GM19452 (cell line): ENCODE results near the gene MTURN.
"Not testable (repeated sequence)": the region's sequence is repeated elsewhere in the genome, so short reads cannot be mapped to it uniquely, and the experiment has no call there.

Experiments used
- ATAC-seq: cut with Tn5 transposase; IDR thresholded peaks from one replicate; pipeline ENCODE4 v1.9.1; 2021; ENCODE audit not compliant: unreplicated experiment

MTURN gene

DNA sequence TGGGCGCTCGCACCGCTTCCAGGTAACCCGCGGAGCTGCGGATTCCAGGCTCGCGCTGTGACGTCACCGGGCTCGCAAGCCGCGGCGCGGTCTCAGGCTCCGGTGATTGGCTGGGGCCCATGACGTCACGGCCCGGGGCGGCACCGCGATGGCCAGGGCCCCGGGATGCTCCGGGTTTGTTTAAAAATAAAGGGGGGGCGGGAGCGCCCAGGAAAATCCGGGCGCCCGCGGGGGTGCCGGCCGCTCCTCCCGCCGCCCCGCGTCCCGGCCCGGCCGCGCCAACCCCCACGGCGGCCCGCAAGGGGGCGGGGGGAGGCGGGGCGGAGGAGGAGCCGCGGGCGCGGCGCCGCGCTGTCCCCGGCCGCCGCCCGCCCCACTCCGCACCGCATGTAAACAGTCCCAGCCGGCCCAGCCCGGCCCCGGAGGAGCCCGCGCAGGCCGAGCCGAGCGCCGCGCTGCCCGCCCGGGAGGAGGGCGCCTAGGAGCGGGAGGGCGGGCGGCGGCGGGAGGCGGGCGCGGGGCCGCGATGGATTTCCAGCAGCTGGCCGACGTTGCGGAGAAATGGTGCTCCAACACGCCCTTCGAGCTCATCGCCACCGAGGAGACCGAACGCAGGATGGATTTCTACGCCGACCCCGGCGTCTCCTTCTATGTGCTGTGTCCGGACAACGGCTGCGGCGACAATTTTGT, at the start of gene MTURN:
TSS of gene MTURN (plus strand) at position 376 of the 690 bp plus-strand sequence. CDS start at position 527, 151 bp downstream.
- peak; percentile 84 for ATAC-seq

DNA sequence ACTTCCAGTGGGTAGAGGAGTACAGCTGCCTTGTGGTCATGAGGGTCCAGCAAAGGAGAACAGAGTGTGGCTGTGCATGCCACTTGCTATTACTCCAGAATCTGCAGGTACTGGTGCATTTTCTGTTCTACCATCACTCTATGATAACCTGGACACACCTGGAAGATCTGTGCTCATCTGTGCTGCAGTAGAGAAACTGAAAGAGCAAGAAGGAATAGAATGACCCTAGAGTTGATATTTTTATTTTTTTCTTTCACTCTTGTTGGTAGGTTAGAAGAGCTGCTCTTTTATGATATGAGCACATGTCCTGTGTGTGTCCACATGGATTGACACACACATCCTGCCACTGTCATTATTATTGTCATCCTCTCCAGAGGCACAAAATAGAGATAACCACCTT, 48.3 kb upstream of the MTURN start:
- no peak for ATAC-seq

DNA sequence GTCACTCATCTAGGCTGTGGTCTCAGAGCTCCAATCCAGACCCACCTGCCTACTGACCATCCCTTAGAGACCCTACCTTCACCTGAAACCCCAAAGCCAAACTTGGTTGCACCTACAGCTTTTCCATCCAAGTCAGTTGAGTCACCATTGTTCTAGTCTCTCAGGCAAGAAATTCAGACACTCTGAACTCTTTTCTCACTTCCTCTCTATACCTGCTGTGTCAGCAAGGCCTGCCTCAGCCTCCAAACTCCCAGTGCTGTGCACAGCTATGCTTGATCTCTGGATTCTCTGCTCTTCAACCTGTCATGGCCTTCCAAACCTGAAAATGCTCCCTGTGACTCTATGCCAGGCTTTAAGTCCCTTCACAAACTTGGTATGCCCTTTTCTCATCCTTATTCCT, 47.4 kb upstream of the MTURN start:
- ATAC-seq: no peak

DNA sequence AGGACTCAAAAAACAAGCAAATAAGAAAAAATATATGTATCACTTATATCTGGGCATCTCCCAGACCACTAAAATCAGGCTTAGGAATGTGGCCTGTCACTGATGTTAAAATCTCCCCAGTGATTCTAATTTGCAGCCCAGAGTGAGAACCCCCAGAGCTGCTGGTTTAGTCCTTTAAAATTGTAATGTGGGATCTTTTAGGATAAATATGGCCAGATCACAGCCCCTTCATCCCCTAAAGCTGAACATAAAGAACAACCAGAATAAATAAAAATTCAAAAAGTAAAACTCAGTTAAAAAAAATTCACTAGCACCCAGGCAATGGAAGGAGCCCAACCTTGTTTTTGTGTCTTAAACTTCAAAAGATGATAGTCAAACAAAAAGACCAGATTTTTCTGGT, 46.4 kb upstream of the MTURN start:
- ATAC-seq: no peak

DNA sequence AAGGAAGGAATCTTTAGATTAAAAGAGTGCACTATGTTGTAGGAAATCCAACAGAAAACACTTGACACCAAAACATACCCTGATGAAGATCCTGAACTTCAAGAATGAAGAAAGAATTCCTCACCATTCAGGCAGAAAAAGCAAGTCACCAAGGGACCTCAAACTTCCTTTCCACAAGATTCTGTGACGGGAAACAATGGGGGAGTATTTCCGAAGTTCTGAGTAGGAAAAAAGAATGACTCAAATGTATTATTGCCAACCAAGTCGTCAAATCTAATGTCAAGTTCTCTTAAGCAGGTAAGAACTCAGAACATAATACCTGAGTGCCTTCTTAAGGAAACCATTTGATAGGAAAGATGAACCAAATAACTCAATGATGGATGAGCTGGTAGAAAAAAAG, 44.7 kb upstream of the MTURN start:
- no peak for ATAC-seq

DNA sequence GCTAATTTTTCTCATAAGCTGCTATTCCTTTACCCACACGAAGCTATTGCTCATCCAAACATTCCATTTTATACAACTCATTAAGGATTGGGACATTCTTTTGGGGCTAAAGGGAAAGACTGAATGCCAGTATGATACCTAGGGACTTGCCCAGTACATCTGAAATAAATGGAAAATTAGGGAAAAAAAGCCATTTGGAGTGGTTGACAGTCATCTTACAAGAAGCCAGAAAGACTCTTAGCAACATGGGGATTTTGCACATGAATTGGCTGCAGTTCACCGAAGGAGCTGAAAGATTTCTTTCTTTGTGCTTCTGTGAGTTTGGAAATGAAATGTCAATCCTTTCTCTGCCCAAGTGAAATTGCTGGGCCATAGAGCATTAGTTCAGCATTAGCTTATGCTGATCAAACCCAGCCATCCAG, 43.3 kb upstream of the MTURN start:
- ATAC-seq: no peak

DNA sequence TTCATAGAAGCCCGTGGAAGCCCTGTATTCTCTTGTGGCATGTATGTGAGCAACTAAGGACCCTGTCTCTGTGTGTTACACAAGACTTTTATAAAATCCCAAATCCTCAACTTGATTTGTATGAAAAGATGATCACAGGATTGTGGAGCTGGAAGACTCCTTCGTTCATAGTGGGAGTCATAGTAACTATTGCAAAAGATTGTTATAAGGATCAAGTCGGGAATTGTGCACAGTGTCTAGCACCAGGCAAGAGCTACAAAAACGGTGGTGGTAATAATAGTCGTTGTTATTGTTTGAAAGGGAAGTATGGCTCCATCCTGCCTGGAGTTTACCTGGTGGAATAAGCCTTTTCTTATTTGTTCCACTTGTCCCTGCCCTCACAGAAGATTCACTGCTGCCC, 42.8 kb upstream of the MTURN start:
- no peak for ATAC-seq

DNA sequence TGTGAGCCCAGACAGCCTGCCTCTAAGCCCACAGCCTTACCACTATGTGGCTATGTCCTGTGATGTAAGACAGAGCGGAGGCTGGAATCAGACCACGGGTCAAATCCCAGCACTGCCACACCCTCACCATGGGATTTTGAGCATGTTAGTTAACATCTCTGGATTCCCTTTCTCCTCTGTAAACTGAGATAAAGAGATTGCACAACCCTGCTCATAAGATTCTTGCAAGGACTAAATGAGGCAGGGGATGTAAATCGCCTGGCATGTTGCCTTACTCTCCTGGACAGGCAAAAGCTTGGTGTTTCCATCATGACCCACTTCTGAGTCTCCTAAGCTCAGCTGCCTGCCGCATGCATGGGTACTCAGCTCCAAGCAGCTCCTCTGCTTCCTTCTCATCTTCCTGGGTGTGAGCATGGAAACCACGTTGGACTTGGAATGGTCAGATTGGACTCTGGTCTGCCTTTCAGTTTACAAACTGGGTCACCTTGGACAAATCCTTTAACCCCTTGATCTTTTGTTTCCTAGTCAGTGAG, 41.3 kb upstream of the MTURN start:
- no peak for ATAC-seq

DNA sequence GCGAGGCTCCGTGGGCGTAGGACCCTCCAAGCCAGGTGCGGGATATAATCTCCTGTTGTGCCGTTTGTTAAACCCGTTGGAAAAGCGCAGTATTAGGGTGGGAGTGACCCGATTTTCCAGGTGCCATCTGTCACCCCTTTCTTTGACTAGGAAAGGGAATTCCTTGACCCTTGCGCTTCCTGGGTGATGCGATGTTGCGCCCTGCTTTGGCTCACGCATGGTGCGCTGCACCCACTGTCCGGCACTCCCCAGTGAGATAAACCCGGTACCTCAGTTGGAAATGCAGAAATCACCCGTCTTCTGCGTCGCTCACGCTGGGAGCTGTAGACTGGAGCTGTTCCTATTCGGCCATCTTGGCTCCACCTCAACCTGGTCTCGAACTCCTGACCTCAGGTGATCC, 36.2 kb upstream of the MTURN start:
- not testable (repeated sequence) for ATAC-seq

DNA sequence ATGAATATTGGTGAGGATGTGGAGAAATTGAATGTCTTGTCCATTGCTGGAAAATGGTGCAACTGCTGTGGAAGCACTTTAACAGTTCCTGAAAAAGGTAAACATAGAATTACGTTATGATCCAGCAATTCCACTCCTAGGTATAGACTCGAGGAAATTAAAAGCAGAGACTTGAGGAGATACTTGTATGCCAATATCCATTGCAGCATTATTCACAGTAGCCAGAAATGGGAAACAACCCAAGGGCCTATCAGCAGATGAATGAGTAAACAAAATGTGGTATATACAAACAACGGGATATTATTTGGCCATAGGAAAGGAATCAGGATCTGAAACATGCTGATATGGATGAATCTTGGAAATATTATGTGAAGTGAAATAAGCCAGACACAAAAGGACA, 32.5 kb upstream of the MTURN start:
- no peak for ATAC-seq

DNA sequence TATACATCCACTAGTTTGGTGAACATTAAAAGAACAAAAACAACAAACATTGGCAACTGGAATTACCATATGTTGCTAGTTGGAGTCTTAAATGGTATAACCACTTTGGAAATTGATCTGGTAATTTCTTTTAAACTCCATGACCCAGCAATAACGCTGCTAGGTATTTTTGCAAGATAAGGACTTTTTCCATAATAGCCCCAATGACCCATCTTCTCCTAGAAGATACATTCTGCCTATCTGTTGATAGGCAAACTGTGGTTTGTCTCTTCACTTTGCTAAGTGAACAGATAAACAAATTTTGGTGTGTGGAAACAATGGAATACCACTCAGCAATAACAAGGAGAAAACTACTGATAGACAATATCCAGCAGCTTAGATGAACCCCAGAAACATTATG, 30.6 kb upstream of the MTURN start:
- no peak for ATAC-seq

DNA sequence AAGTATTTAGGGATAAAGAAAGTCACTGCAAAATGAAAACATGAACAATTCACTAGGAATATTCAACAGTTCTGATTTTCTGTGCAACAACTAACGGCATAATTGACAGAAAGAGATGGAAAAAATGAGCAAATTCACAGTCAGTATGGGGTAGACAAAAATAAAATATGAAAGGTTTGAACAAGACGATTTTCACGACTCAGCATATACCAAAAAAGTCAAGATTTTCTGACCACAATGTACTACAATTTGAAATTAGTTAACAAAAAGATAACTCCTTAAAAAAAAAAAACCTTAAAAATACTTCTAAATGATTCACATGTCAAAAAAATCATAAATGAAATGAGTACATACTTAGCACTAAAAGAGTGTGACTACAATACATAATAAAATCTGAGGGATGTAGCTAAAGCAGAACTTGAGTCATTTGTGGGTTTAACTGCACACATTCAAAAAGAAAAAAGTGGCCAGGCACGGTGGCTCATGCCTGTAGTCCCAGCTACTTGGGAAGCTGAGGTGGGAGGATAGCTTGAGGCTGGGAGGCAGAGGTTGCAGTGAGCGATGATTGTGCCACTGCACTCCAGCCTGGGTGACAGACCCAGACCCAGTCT, 22.6 kb upstream of the MTURN start:
- ATAC-seq: no peak

DNA sequence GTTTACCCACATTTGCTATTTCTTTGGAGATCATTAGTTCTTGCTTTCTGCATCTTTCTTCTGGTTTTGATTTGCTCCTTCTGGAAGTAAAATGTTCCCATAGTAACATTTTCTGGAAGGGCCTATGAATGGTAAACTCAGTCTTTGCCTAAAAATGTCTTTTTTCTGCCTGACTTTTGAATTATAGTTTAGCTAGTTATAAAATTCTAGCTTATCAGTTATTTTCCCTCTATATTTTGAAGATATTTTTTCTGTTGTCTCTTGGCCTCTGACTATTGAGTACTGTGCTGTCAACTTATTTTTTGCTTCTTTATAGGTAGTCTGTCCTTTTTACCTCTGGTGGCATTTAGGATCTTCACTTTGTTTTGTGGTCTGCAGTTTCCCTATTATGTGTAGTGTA, 21.6 kb upstream of the MTURN start:
- no peak for ATAC-seq

DNA sequence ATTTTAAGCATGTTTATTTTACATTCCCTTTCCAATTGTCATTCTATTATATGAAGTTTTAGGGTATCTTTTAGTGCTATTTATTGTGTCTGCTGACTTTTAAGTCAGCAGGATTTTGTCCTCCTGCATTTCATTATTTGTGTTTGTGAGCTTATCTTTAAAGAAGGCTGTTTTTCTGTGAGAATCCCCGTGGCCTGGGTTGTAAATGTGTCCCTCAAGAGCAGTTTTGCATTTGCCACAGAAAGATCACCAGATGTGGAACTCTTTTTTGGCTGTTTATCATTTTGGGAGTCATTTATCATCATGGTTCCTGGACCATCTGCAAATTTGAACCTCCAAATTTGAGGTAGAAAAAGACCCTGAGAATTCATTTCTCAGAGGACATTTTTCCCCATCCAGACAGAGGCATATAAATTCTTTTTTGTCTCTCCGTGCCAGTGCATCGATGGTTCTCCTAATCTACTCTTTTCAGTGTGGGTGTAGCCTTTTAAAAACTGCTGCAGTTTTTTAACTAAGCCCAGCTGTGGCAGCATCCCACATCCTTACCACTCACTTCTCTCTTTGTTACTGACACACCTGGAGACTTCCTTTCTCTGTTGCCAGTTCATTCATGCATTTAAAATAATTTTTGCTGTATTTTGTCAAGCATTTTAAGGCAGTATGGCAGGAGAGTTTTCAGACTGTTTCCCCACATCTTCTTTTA, 20.1 kb upstream of the MTURN start:
- ATAC-seq: no peak

DNA sequence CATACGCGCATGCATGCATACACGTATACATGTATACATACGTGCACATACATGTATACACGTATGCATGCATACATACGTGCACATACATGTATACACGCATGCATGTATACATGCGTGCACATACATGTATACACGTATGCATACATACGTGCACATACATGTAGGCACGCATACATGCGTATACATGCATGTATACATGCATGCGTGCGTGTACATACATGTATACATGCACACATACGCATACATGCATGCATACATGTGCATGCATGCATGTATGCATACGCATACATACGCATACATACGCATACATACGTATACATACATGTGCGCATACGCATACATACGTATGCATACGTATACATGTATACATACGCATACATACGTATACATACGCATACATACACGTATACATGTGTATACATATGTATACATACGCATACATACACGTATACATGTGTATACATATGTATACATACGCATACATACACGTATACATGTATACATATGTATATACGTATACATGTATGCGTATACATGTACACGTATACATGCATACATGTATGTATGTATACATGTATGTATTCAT, 19.0 kb upstream of the MTURN start:
- ATAC-seq: no peak

DNA sequence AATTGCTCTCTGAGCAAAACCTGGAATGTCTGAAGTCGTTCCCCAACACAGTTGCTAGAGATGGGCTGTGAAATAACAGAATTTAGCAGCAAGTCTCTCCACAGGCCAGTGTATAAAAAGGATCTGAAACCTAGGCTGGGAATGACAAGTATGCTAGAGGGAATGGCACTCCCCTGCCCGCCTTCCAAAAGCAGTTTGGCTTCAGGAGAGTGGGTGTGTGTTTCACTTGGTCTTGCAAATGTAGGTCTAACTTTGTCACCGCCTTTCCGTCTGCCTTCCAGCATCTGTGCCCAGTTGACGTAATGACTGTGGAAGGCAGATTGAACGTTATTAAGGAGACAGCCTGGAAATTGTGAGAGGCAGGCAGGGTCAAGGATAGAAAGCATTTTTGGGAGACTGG, 18.0 kb upstream of the MTURN start:
- ATAC-seq: no peak

DNA sequence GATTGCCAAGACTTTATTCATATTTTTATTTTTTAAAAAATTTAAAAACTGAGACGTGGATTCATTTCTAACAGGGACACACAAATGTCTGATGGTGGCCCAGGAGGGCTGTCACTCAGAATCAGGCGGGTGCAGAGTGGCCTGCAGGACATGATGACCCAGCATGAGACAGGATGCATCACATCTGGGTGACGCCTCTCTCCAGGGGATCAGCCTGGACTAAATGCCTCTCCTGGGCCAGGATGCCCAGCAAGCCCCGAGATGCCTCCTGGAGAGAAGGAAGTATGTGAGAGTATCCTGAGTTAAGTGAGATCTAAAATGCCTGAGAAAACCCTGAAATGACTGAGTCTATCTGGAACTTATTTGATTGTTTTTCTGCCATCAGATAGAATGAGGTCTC, 16.9 kb upstream of the MTURN start:
- no peak for ATAC-seq

DNA sequence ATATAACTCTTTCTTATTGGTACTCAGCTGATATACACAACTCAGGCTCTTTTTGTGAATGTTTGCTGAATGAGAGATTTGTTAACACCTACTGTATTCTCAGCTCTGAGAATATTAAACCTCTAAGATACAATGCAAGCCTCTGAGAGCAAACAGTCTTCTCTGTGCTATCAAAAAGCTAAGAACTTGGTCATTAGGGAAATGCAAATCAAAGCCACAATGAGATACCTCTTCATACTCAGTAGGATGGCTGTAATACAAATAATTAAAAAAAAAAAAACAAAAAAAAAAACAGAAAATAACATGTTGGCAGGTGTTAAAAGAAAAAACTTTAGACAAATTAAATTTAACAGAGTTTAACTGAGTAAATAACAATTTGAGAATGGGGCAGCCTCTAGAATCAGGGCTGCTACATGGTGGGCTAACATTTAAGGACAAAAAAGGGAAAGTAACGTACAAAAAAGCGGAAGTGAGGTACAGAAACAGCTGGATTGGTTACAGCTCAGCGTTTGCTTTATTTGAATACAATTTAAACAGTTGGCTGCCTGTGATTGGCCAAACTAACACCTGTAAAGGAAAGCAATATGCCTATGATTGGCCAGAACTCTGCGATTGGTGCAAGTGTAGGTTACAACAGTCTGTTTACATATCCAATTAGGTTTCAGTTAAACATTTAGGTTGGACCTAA, 14.8 kb upstream of the MTURN start:
- ATAC-seq: no peak

DNA sequence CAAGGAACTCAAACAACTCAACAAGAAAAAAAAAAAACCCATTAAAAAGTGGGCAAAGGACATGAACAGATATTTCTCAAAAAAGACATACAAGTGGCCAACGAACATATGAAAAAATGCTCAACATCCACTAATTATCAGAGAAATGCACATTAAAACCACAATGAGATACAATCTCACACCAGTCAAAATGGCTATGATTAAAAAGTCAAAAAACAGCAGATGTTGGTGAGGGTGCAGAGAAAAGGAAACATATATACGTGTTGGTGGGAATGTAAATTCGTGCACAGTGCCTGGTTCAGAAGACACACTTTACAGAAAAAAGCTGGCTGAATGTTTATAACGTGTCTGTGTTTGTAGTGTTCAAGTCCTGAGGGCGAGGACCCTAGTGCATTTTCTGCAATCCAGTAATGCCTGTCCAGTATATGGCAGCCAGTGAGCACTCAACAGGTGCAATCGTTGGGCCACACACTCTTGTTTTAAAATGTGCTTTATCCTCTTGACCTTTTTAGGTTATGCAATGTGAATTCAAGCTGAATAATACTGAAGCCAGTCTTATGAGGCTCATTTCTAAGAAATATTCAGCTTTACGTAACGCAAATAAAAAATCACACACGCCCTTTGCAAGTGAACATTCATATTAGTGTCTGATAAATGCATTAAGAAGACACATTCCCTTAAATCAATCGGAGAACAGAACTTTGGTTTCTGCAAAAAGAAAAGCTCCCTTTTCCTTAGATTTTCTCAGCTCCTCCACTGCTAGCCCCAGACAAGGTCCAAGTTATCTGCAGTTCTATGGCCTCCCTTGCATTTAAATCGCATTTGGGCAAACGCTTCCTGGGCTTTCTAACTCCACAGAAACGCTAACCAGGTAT, 813 bp upstream of the MTURN start:
- ATAC-seq: no peak
